RWPE2 (cell line): ENCODE data around the gene CRYBA4.

ENCODE experiments used
- ATAC-seq: fragments of 200-7000 bp; cut with Tn5 transposase; 3 replicates; pipeline ENCODE4 v1.9.1; 2021; ENCODE audit warnings: low read depth
- DNase-seq: peaks from one replicate; pipeline ENCODE4 v3.0.0-alpha.2; 2020; ENCODE audit warnings: low spot score
- H3K27ac ChIP-seq: fragments of 450-650 bp; 2 replicates; pipeline ENCODE4 v1.5.1; 2017; ENCODE audit warnings: mild to moderate bottlenecking; ENCODE audit not compliant: poor library complexity, severe bottlenecking
- H3K27me3 ChIP-seq: fragments of 250-450 bp; sonication (Bioruptor Pico); 2 replicates; pipeline ENCODE4 v1.5.1; 2021; ENCODE audit warnings: mild to moderate bottlenecking, moderate library complexity; ENCODE audit not compliant: insufficient read depth, poor library complexity, severe bottlenecking
- H3K36me3 ChIP-seq: fragments of 250-450 bp; sonication (Bioruptor Pico); 2 replicates; pipeline ENCODE4 v1.5.1; 2020; ENCODE audit warnings: low read depth, mild to moderate bottlenecking, moderate library complexity
- H3K4me1 ChIP-seq: fragments of 250-450 bp; sonication (Bioruptor Pico); 2 replicates; pipeline ENCODE4 v1.5.1; 2021; ENCODE audit warnings: mild to moderate bottlenecking, moderate library complexity; ENCODE audit not compliant: insufficient read depth, poor library complexity, severe bottlenecking
- H3K4me3 ChIP-seq: fragments of 250-450 bp; sonication (Bioruptor Pico); 2 replicates; pipeline ENCODE4 v1.5.1; 2021; ENCODE audit warnings: mild to moderate bottlenecking, moderate library complexity; ENCODE audit not compliant: severe bottlenecking
- H3K9me3 ChIP-seq: fragments of 250-450 bp; sonication (Bioruptor Pico); 2 replicates; pipeline ENCODE4 v1.5.1; 2021; ENCODE audit warnings: mild to moderate bottlenecking, moderate library complexity; ENCODE audit not compliant: severe bottlenecking
- TF ChIP-seq, protein P1 (sequence below): fragments of 450-650 bp; IDR thresholded peaks from one replicate; pipeline ENCODE4 v1.5.1; 2017; ENCODE audit warnings: mild to moderate bottlenecking, moderate library complexity; ENCODE audit not compliant: poor library complexity, severe bottlenecking

Gene CRYBA4

GRCh38 chr22:26577081-26577480 lies 44.7 kb upstream of the CRYBA4 start:
- DNase-seq (no peak), ATAC-seq (no peak)
- Histone ChIP-seq H3K27me3 (no peaks in the 10 kb centered on the region), H3K9me3 (no peaks in the 10 kb centered on the region), H3K4me3 (no peak overlapping the region), H3K27ac (no peak overlapping the region), H3K4me1 (no peaks in the 10 kb centered on the region), H3K36me3 (no peaks in the 10 kb centered on the region; the same call in 1 of the 2 replicates)
- TF ChIP-seq, protein P1, sequence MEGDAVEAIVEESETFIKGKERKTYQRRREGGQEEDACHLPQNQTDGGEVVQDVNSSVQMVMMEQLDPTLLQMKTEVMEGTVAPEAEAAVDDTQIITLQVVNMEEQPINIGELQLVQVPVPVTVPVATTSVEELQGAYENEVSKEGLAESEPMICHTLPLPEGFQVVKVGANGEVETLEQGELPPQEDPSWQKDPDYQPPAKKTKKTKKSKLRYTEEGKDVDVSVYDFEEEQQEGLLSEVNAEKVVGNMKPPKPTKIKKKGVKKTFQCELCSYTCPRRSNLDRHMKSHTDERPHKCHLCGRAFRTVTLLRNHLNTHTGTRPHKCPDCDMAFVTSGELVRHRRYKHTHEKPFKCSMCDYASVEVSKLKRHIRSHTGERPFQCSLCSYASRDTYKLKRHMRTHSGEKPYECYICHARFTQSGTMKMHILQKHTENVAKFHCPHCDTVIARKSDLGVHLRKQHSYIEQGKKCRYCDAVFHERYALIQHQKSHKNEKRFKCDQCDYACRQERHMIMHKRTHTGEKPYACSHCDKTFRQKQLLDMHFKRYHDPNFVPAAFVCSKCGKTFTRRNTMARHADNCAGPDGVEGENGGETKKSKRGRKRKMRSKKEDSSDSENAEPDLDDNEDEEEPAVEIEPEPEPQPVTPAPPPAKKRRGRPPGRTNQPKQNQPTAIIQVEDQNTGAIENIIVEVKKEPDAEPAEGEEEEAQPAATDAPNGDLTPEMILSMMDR: no peak

- TF ChIP-seq, protein P1: no peak
- DNase-seq (no peak), ATAC-seq (no peak; the same call in 2 of the 3 replicates)
- Histone ChIP-seq H3K4me3 (no peak overlapping the region), H3K27ac (no peak overlapping the region), H3K9me3 (no peaks in the 10 kb centered on the region), H3K36me3 (no peaks in the 10 kb centered on the region; the same call in 1 of the 2 replicates), H3K4me1 (no peaks in the 10 kb centered on the region), H3K27me3 (no peaks in the 10 kb centered on the region)
Observed at GRCh38 chr22:26579331-26579886, 42.4 kb upstream of the CRYBA4 start.

DNA sequence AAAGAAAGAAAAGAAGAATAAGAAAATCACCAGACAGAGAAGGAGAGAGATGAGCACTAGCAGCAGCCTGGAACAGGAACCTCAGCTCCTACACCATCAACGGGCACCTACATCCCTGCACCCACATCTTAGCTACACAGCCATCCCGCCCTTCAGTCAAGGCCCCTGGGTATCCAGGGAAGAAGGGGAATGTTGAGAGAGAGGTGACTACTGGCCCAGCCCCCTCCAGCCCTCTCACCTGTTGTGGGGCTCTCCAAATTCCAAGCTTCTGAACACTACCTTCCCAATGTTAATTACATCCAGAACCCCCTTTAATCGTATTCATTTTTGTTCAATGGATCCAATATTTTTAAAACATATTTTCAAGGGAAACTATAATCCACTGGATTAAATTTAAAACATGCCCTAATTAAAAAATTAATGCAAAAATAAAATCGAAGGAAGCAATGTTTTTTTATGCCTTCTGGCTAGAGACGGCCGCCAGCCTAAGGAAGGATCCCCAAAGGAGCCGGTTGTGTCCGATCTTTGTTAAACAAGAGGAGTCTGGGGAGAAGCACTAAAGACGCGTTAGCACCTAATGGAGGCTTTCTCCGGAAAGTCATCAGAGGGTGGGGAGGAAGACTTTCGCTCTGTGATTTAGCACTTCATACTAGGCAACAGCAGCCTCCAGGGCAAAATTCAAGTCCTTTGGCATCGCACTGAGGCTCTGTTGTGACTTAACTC lies 41.4 kb upstream of the CRYBA4 start:
- no peak overlapping the region for H3K27ac ChIP-seq
- TF ChIP-seq, protein P1: no peak
- no peak for ATAC-seq
- no peaks in the 10 kb centered on the region for H3K9me3 ChIP-seq
- no peak overlapping the region for H3K4me3 ChIP-seq
- H3K36me3 ChIP-seq: no peaks in the 10 kb centered on the region; the same call in 1 of the 2 replicates
- H3K4me1 ChIP-seq: peaks cover 9% of the 10 kb centered on the region
- H3K27me3 ChIP-seq: no peaks in the 10 kb centered on the region
- DNase-seq: no peak

GRCh38 chr22:26581026-26581425 lies 40.7 kb upstream of the CRYBA4 start:
- ATAC-seq (no peak), DNase-seq (no peak)
- H3K9me3 ChIP-seq: no peaks in the 10 kb centered on the region
- no peak overlapping the region for H3K4me3 ChIP-seq
- no peaks in the 10 kb centered on the region for H3K27me3 ChIP-seq
- no peaks in the 10 kb centered on the region; the same call in 1 of the 2 replicates for H3K36me3 ChIP-seq
- TF ChIP-seq, protein P1: no peak
- H3K4me1 ChIP-seq: peaks cover 11% of the 10 kb centered on the region
- H3K27ac ChIP-seq: no peak overlapping the region

GRCh38 chr22:26581633-26582168 lies 40.1 kb upstream of the CRYBA4 start:
- H3K9me3 ChIP-seq: no peaks in the 10 kb centered on the region
- TF ChIP-seq, protein P1: no peak
- no peak overlapping the region for H3K4me3 ChIP-seq
- no peak for DNase-seq
- peaks cover 11% of the 10 kb centered on the region for H3K4me1 ChIP-seq
- H3K27me3 ChIP-seq: no peaks in the 10 kb centered on the region
- H3K27ac ChIP-seq: no peak overlapping the region
- H3K36me3 ChIP-seq: no peaks in the 10 kb centered on the region; the same call in 1 of the 2 replicates
- ATAC-seq: no peak
